ENCODE data around the gene FYN.

Gene FYN

DNA sequence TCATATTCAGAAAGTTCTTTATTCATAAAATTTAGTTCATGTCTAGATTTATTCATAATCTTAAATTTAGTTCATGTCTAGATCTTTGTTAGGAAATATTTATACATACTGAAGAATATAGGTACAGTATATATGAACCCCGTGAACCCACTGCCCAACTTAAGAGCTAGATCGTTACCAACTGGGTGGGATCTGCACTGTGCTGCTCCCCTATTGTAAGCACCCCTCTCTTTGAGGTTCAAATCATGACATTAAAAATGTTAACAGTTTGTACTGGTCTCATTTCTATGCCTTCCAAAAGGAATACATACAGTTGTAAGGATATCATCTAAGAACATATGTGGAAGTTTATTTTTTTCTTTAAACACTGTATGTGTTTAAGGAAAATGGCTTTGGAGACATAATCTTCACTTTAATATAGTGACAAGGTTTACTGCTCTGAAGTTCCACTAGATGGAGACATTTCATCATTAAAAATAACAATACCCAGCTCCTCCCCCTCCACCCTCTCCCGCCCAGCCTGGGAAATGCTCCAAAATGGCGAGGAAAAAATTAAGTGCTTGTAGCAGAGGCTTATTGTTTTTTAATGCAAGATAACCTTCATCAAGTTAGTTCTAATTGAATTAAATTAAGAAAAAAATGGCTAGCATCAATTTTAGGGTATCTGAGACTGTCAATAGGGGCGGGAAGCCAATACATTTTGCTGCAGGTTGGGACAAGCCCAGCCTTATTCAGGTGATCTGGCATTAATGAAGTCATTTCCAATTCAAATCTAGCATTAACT, 163.4 kb downstream of the FYN start:
- peak overlapping the region; percentile 91 for H3K27ac Mint-ChIP-seq
- H3K36me3 Mint-ChIP-seq = peaks cover 17% of the 10 kb centered on the region
- H3K4me1 Mint-ChIP-seq (ENCODE audit: low read depth) = peaks cover 51% of the 10 kb centered on the region
- no peaks in the 10 kb centered on the region for H3K27me3 Mint-ChIP-seq
- no peaks in the 10 kb centered on the region for H3K9me3 Mint-ChIP-seq (ENCODE audit: low read depth)
- peak overlapping the region; percentile 13 for H3K4me3 Mint-ChIP-seq

- Mint-ChIP-seq H3K4me1 (ENCODE audit: low read depth) (peaks cover 46% of the 10 kb centered on the region), H3K4me3 (no peak overlapping the region), H3K36me3 (peaks cover 14% of the 10 kb centered on the region), H3K27me3 (no peaks in the 10 kb centered on the region), H3K27ac (peak overlapping the region; percentile 91), H3K9me3 (ENCODE audit: low read depth) (no peaks in the 10 kb centered on the region)
Measured at GRCh38 chr6:111709201-111709600, 164.1 kb downstream of the FYN start.

DNA sequence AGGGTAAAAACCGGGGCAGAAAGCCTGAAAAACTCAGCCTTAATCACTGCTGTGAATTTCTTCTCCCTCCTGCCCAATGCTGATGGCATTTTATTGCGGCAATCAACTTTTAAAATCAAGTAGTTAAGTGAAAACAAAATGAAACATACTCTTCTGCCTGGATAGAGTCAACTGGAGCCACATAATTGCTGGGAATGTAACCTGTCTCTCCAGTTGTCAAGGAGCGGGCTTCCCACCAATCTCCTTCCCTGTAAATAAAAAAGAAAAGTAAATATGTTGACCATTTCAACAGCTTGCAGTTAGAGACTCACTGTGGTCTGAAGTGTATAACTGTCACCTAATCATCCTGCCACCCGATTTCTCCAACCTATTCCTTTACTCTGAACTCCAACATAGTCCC, 165.5 kb downstream of the FYN start:
- H3K27ac Mint-ChIP-seq = peak overlapping the region; percentile 70
- H3K4me1 Mint-ChIP-seq (ENCODE audit: low read depth) = peaks cover 43% of the 10 kb centered on the region
- H3K27me3 Mint-ChIP-seq = no peaks in the 10 kb centered on the region
- H3K36me3 Mint-ChIP-seq = peaks cover 17% of the 10 kb centered on the region
- H3K4me3 Mint-ChIP-seq = no peak overlapping the region
- no peaks in the 10 kb centered on the region for H3K9me3 Mint-ChIP-seq (ENCODE audit: low read depth)

- Mint-ChIP-seq H3K4me3 (no peak overlapping the region), H3K9me3 (ENCODE audit: low read depth) (no peaks in the 10 kb centered on the region), H3K27me3 (no peaks in the 10 kb centered on the region), H3K4me1 (ENCODE audit: low read depth) (peaks cover 35% of the 10 kb centered on the region), H3K36me3 (peaks cover 19% of the 10 kb centered on the region), H3K27ac (peak overlapping the region; percentile 70)
Measured at GRCh38 chr6:111706841-111707391, 166.3 kb downstream of the FYN start.

- Mint-ChIP-seq H3K4me3 (no peak overlapping the region), H3K36me3 (peaks cover 26% of the 10 kb centered on the region), H3K9me3 (ENCODE audit: low read depth) (no peaks in the 10 kb centered on the region), H3K27ac (peak overlapping the region; percentile 41), H3K4me1 (ENCODE audit: low read depth) (peaks cover 27% of the 10 kb centered on the region), H3K27me3 (no peaks in the 10 kb centered on the region)
Measured at GRCh38 chr6:111703723-111704122, 169.5 kb downstream of the FYN start.

DNA sequence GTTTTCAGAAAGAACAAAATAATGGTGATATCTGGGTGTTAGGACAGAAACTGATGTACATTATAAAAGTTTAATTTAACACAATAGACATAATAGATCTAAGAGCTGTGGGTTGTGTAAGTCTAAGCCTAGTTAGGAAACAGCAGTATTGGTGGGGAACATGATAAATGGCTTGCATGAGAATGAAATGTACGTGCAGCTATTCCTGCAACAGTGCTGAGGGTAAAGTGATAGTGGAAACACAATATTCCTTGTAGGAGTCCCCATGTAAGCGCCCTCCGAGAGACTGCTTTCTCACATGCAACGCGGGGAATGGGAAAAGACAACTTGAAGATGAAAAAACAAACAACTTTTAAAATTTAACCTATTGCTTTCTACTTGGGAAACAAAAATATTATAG, 171.0 kb downstream of the FYN start:
- H3K4me3 Mint-ChIP-seq = no peak overlapping the region
- H3K27me3 Mint-ChIP-seq = no peaks in the 10 kb centered on the region
- peaks cover 21% of the 10 kb centered on the region for H3K36me3 Mint-ChIP-seq
- H3K4me1 Mint-ChIP-seq (ENCODE audit: low read depth) = peaks cover 21% of the 10 kb centered on the region
- H3K9me3 Mint-ChIP-seq (ENCODE audit: low read depth) = no peaks in the 10 kb centered on the region
- H3K27ac Mint-ChIP-seq = peak overlapping the region; percentile 61

- Mint-ChIP-seq H3K27me3 (no peaks in the 10 kb centered on the region), H3K36me3 (peaks cover 20% of the 10 kb centered on the region), H3K27ac (peak overlapping the region; percentile 64), H3K4me3 (no peak overlapping the region), H3K9me3 (ENCODE audit: low read depth) (no peaks in the 10 kb centered on the region), H3K4me1 (ENCODE audit: low read depth) (peaks cover 22% of the 10 kb centered on the region)
Measured at GRCh38 chr6:111701146-111701545, 172.1 kb downstream of the FYN start.

GRCh38 chr6:111700135-111700690, 173.0 kb downstream of the FYN start:
- H3K4me3 Mint-ChIP-seq = no peak overlapping the region
- no peaks in the 10 kb centered on the region for H3K27me3 Mint-ChIP-seq
- peaks cover 24% of the 10 kb centered on the region for H3K36me3 Mint-ChIP-seq
- peak overlapping the region; percentile 47 for H3K27ac Mint-ChIP-seq
- H3K4me1 Mint-ChIP-seq (ENCODE audit: low read depth) = peaks cover 28% of the 10 kb centered on the region
- H3K9me3 Mint-ChIP-seq (ENCODE audit: low read depth) = no peaks in the 10 kb centered on the region

DNA sequence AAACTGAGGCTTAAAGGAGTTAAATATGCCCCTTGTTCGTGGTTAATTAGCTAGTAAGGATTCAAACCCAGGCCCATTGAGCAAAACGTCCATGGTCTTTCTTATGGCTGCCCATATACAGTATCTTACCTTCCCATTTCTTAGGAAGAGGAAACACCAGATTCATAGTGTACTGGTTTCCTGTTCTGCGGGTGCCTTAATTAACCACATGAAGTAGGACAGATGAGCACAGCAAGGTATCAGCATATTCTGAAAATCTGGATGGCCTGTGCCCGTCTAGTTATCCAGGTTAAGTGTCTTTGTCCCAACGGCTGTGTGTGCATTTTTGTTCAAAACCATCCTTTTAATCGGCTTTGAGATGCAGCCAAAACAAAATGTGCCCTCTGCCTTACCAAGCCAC, 174.1 kb downstream of the FYN start:
- Mint-ChIP-seq H3K9me3 (ENCODE audit: low read depth) (no peaks in the 10 kb centered on the region), H3K36me3 (peaks cover 28% of the 10 kb centered on the region), H3K27me3 (no peaks in the 10 kb centered on the region), H3K4me3 (no peak overlapping the region), H3K27ac (peak overlapping the region; percentile 51), H3K4me1 (ENCODE audit: low read depth) (peaks cover 35% of the 10 kb centered on the region)

GRCh38 chr6:111696814-111697213, 176.4 kb downstream of the FYN start:
- Mint-ChIP-seq H3K4me3 (no peak overlapping the region), H3K27me3 (no peaks in the 10 kb centered on the region), H3K9me3 (ENCODE audit: low read depth) (no peaks in the 10 kb centered on the region), H3K4me1 (ENCODE audit: low read depth) (peaks cover 51% of the 10 kb centered on the region), H3K36me3 (peaks cover 28% of the 10 kb centered on the region), H3K27ac (peak overlapping the region; percentile 50)

DNA sequence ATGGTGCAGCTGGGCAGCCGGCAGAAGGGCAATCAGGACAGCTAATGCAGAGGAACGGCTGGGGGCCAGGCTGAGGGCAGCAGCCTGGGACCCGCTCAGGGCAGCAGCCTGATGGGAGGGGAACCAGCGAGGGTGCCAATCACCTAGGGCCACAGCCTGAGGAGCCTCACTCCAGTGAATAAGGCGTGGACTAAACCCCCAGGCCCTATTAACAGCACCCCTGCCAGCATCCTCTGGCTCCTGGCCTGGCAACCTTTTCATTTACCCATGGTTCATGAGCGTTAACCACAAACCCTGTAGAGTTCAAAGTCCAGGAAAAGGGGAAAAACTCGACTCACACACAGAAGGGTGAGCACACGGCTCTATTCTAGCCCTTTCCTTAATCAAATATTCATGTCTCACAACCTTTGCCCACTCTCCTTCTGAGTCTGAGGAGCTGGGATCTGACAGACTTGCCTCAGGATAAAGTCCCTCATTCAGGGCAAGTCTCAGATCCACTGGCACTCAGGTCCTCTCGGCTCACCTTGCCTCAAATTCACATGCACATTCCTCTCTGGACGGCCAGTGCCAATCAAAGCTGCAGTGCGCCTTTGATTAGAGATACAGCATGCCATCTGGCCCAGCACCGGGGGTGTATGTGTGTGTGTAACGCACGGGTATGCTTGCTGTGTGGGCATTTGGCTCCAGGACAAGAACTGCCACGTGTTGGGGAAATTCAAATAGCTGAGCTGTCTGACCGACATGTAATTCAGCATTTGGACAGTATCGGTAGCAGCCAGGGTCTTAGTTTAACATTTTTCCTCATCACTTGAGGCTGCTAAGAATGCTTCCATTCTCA, 180.7 kb downstream of the FYN start:
- no peaks in the 10 kb centered on the region for H3K9me3 Mint-ChIP-seq (ENCODE audit: low read depth)
- H3K36me3 Mint-ChIP-seq = peaks cover 29% of the 10 kb centered on the region
- H3K4me1 Mint-ChIP-seq (ENCODE audit: low read depth) = peaks cover 44% of the 10 kb centered on the region
- peak overlapping the region; percentile 54 for H3K4me3 Mint-ChIP-seq
- no peaks in the 10 kb centered on the region for H3K27me3 Mint-ChIP-seq
- peak overlapping the region; percentile 73 for H3K27ac Mint-ChIP-seq

GRCh38 chr6:111691345-111692225, 181.7 kb downstream of the FYN start:
- Mint-ChIP-seq H3K27me3 (no peaks in the 10 kb centered on the region), H3K27ac (peak overlapping the region; percentile 61), H3K4me1 (ENCODE audit: low read depth) (peaks cover 49% of the 10 kb centered on the region), H3K4me3 (no peak overlapping the region), H3K9me3 (ENCODE audit: low read depth) (no peaks in the 10 kb centered on the region), H3K36me3 (peaks cover 32% of the 10 kb centered on the region)

DNA sequence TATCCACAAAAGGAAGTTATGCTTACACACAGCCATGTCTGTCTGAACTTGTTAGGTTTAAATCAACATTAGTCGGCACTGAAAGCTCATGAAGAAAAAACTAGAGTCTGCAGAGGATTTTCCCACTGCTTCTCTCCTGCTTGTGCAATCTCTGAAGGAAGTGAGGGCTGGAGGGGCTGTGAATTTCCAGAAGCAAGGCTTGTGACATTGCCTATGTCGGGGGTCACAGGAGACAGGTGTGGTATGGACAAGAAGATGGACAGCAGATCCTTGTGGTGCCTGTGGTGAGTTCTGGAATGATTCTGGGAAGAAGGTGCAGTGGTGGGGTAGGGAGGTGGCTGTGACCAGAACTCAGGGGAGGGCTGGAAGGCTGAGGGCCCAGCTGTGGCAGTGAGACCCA, 183.3 kb downstream of the FYN start:
- Mint-ChIP-seq H3K9me3 (ENCODE audit: low read depth) (no peaks in the 10 kb centered on the region), H3K36me3 (peaks cover 28% of the 10 kb centered on the region), H3K27me3 (no peaks in the 10 kb centered on the region), H3K27ac (peak overlapping the region; percentile 59), H3K4me3 (no peak overlapping the region), H3K4me1 (ENCODE audit: low read depth) (peaks cover 57% of the 10 kb centered on the region)

GRCh38 chr6:111689419-111689818, 183.8 kb downstream of the FYN start:
- Mint-ChIP-seq H3K27ac (peak overlapping the region; percentile 59), H3K4me1 (ENCODE audit: low read depth) (peaks cover 58% of the 10 kb centered on the region), H3K9me3 (ENCODE audit: low read depth) (no peaks in the 10 kb centered on the region), H3K27me3 (no peaks in the 10 kb centered on the region), H3K36me3 (peaks cover 28% of the 10 kb centered on the region), H3K4me3 (no peak overlapping the region)
